Stomach (tissue), 9 donors: ENCODE results near the gene ACACA. TPM values are rescaled to one million over a fixed set of nuclear protein-coding genes. Genes with fewer than 3 reads are reported as not detected.
"Not testable (repeated sequence)": the region's sequence is repeated elsewhere in the genome, so short reads cannot be mapped to it uniquely, and the experiment has no call there.

Source experiments
- DNase-seq, 2 donors: peaks; one replicate each; pipeline versions ENCODE4 v3.0.0 to v3.0.0-alpha.2; 2013 to 2019
- H3K27ac ChIP-seq, 5 donors: fragments of 200-600 bp in 4 of 5; sonication (generic) in 4 of 5; one replicate each; pipeline ENCODE4 v1.5.1; 2013 to 2019; ENCODE audit warnings: mild to moderate bottlenecking in 1 of 5, moderate library complexity in 1 of 5
- H3K27me3 ChIP-seq, 3 donors: fragments of 200-600 bp; sonication (generic); one replicate each; pipeline ENCODE4 v1.5.1; 2017 to 2019; ENCODE audit warnings: mixed run types in 1 of 3
- H3K36me3 ChIP-seq, 4 donors: fragments of 200-600 bp; sonication (generic); 1 replicate in 3 of 4; 2 replicates in 1 of 4; pipeline ENCODE4 v1.5.1; 2016 to 2019
- H3K4me1 ChIP-seq, 4 donors: fragments of 200-600 bp; sonication (generic); one replicate each; pipeline ENCODE4 v1.5.1; 2016 to 2019
- H3K4me3 ChIP-seq, 4 donors: fragments of 200-600 bp; sonication (generic) in 3 of 4; one replicate each; pipeline ENCODE4 v1.5.1; 2016 to 2019; ENCODE audit warnings: mild to moderate bottlenecking in 1 of 4
- H3K9me3 ChIP-seq, 4 donors: fragments of 200-600 bp; sonication (generic); one replicate each; pipeline ENCODE4 v1.5.1; 2016 to 2019
- CTCF ChIP-seq, 7 experiments: fragments of 450-650 bp in 4 of 7; fragments of 200-600 bp in 3 of 7; sonication (generic) in 3 of 7; IDR thresholded peaks; one replicate each; pipeline ENCODE4 v1.5.1; 2016 to 2019; ENCODE audit warnings: antibody characterized with exemption in 7 of 7, control low read depth in 2 of 7, mild to moderate bottlenecking in 1 of 7
- EP300 ChIP-seq: sonication (generic); formaldehyde crosslinking; IDR thresholded peaks from one replicate; pipeline ENCODE4 v1.6.1; 2017; ENCODE audit warnings: antibody characterized with exemption
- POLR2A ChIP-seq, 4 donors: fragments of 450-650 bp; IDR thresholded peaks; one replicate each; pipeline ENCODE4 v1.6.1; 2016; ENCODE audit warnings: antibody characterized with exemption in 4 of 4, control low read depth in 2 of 4, mild to moderate bottlenecking in 1 of 4, moderate library complexity in 1 of 4
- POLR2AphosphoS5 ChIP-seq, 3 donors: sonication (generic); formaldehyde crosslinking; IDR thresholded peaks; one replicate each; pipeline ENCODE4 v1.6.1; 2016; ENCODE audit warnings: antibody characterized with exemption in 3 of 3
- WGBS, 5 donors: extraction: QIAGEN DNeasy Blood & Tissue Kit in 3 of 5; methylation state at CpG; one replicate each; pipeline versions ENCODE4 v1.1.5 to v1.1.7; 2013 to 2018; 5-methylcytosine and 5-hydroxymethylcytosine counted together
- intact Hi-C: fragments of 100-400 bp; cut with DNase I; formaldehyde crosslinking; loops from one replicate; pipeline ENCODE4 v1.15.1; 2023; ENCODE audit warnings: low total_unique reads
- polyA plus RNA-seq, 3 donors: library from polyadenylated mRNA; stranded (reverse); fragments of 200-250 nt; gene quantifications; one replicate each; pipeline ENCODE4 v1.2.3, GENCODE V29; 2013
- total RNA-seq, 5 donors: library from RNA; depleted of rRNA; stranded (reverse); fragments of >200 nt; gene quantifications; one replicate each; pipeline versions ENCODE4 v1.1.0 to v1.2.3, GENCODE V29; 2014 to 2016
- donor health status: healthy with polysubstance abuse.
- donor health status: Bipolar disorder and iron deficiency.
- donor health status: healthy.

Gene ACACA
- total and polyA plus RNA-seq, 8 donors = 9.9 to 59.8 (median 27.7) TPM

- peaks cover 0 to 6% (median 5%) of the 10 kb centered on the region in 4 donors for H3K4me1 ChIP-seq
- no peak for DNase-seq
- 79 to 89% (median 84%) methylated on average over 5 of the region's 5 CpGs for WGBS, 5 donors
- peaks cover 4 to 17% (median 15%) of the 10 kb centered on the region in 4 donors for H3K36me3 ChIP-seq
- H3K27ac ChIP-seq = no peak overlapping the region
- H3K9me3 ChIP-seq = peaks cover 0 to 11% (median 2%) of the 10 kb centered on the region in 4 donors
- intact Hi-C loops = no loop called here
- H3K27me3 ChIP-seq = no peaks in the 10 kb centered on the region
- TF ChIP-seq EP300 (no peak), POLR2AphosphoS5 (IDR thresholded peaks at IDR 0.05) (no peak), CTCF (IDR thresholded peaks at IDR 0.05) (no peak), POLR2A (IDR thresholded peaks at IDR 0.05) (no peak)
- no peak overlapping the region for H3K4me3 ChIP-seq
Measured at GRCh38 chr17:37081287-37081686, 325.3 kb downstream of the ACACA start.

- intact Hi-C loops = no loop called here
Measured at GRCh38 chr17:37079735-37080134, 326.9 kb downstream of the ACACA start.

GRCh38 chr17:37079065-37079708 is 327.4 kb downstream of the ACACA start:
- 92 to 97% (median 95%) methylated on average over 2 of the region's 2 CpGs for WGBS, 5 donors
- Histone ChIP-seq H3K27ac (no peak overlapping the region), H3K4me1 (peaks cover 0 to 5% (median 3%) of the 10 kb centered on the region in 4 donors), H3K4me3 (no peak overlapping the region), H3K9me3 (peaks cover 0 to 11% (median 2%) of the 10 kb centered on the region in 4 donors), H3K27me3 (no peaks in the 10 kb centered on the region), H3K36me3 (no peaks in the 10 kb centered on the region)
- DNase-seq = no peak
- intact Hi-C loops = no loop called here
- TF ChIP-seq CTCF (IDR thresholded peaks at IDR 0.05) (no peak), POLR2A (IDR thresholded peaks at IDR 0.05) (no peak)

More at GRCh38 chr17:37079735-37080134, 326.9 kb downstream of the ACACA start:
- no peak for TF ChIP-seq EP300
- TF ChIP-seq POLR2AphosphoS5 (IDR thresholded peaks at IDR 0.05) = no peak
- TF ChIP-seq CTCF (IDR thresholded peaks at IDR 0.05) = no peak
- no peak for TF ChIP-seq POLR2A (IDR thresholded peaks at IDR 0.05)
- DNase-seq = no peak
- Histone ChIP-seq H3K27ac (no peak overlapping the region), H3K4me1 (peaks cover 0 to 6% (median 5%) of the 10 kb centered on the region in 4 donors), H3K36me3 (peaks cover 0 to 2% (median under 1%) of the 10 kb centered on the region in 4 donors), H3K4me3 (no peak overlapping the region), H3K27me3 (no peaks in the 10 kb centered on the region), H3K9me3 (peaks cover 0 to 11% (median 2%) of the 10 kb centered on the region in 4 donors)
- 87 to 100% (median 95%) methylated on average over 1 of the region's 1 CpG for WGBS, 5 donors

- WGBS, 5 donors = 70 to 75% (median 72%) methylated on average over 3 of the region's 3 CpGs
- H3K4me3 ChIP-seq, H3K4me1 ChIP-seq, H3K36me3 ChIP-seq, H3K27me3 ChIP-seq, H3K9me3 ChIP-seq, H3K27ac ChIP-seq, DNase-seq, intact Hi-C loops: not testable (repeated sequence)
Measured at GRCh38 chr17:37073464-37073863, 333.2 kb downstream of the ACACA start.

GRCh38 chr17:37069087-37069486 is 337.5 kb downstream of the ACACA start:
- Histone ChIP-seq H3K4me3 (no peak overlapping the region), H3K27ac (peak overlapping the region in 1 of 5 donors; percentile 79), H3K27me3 (peaks cover 0 to 43% (median 0%) of the 10 kb centered on the region in 3 donors), H3K9me3 (no peaks in the 10 kb centered on the region), H3K36me3 (no peaks in the 10 kb centered on the region), H3K4me1 (peaks cover 9 to 37% (median 21%) of the 10 kb centered on the region in 4 donors)
- TF ChIP-seq CTCF (IDR thresholded peaks at IDR 0.05) = no peak
- intact Hi-C loops = no loop called here
- no peak for DNase-seq
- WGBS, 5 donors = 41 to 70% (median 57%) methylated on average over 3 of the region's 3 CpGs
